Uterus (tissue), 2 donors: Measurements from ENCODE around the gene IL1A.

Experiments
- POLR2A ChIP-seq, 2 donors: fragments of 450-650 bp; IDR thresholded peaks; one replicate each; pipeline ENCODE4 v1.6.1; 2016; ENCODE audit warnings: antibody characterized with exemption in 2 of 2, mild to moderate bottlenecking in 1 of 2, moderate library complexity in 1 of 2
- TF ChIP-seq, protein P1 (sequence below), 4 experiments: fragments of 200-600 bp in 2 of 4; fragments of 450-650 bp in 2 of 4; sonication (generic) in 2 of 4; IDR thresholded peaks; one replicate each; pipeline ENCODE4 v1.5.1; 2016 to 2019; ENCODE audit warnings: antibody characterized with exemption in 4 of 4, mild to moderate bottlenecking in 2 of 4, moderate library complexity in 1 of 4

DNA sequence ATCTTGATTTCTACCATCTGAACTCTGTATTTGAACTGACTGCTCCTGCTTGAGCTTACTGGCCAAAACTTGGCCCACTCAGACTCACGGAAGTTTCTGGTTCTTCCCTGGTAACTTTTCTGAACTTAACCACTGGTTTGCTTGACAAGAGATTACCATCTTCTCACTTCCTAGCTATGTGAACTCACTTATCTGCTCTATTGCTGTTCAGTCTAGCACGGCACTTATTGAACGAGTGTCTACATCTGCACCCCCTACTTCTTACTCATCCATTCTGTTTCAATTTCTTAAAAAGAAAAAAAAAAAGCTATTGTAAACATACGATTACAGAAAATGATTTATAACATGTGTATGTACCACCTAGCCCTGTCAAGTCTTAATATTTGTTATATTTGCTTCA, 28.8 kb downstream of the IL1A start:
- TF ChIP-seq, protein P1, sequence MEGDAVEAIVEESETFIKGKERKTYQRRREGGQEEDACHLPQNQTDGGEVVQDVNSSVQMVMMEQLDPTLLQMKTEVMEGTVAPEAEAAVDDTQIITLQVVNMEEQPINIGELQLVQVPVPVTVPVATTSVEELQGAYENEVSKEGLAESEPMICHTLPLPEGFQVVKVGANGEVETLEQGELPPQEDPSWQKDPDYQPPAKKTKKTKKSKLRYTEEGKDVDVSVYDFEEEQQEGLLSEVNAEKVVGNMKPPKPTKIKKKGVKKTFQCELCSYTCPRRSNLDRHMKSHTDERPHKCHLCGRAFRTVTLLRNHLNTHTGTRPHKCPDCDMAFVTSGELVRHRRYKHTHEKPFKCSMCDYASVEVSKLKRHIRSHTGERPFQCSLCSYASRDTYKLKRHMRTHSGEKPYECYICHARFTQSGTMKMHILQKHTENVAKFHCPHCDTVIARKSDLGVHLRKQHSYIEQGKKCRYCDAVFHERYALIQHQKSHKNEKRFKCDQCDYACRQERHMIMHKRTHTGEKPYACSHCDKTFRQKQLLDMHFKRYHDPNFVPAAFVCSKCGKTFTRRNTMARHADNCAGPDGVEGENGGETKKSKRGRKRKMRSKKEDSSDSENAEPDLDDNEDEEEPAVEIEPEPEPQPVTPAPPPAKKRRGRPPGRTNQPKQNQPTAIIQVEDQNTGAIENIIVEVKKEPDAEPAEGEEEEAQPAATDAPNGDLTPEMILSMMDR (IDR thresholded peaks at IDR 0.05) = no peak
- no peak for TF ChIP-seq POLR2A (IDR thresholded peaks at IDR 0.05)
